8988T (cell line): ENCODE data around the gene PLA2G4A.

ENCODE experiments used
- DNase-seq: peaks from one replicate; pipeline ENCODE4 v3.0.0; 2011

Gene PLA2G4A

GRCh38 chr1:186828611-186829454, at the start of gene PLA2G4A:
Gene PLA2G4A (plus strand): TSS chr1:186828949. CDS start chr1:186854355, 25,406 bp downstream.
- DNase-seq: peak; percentile 6

- no peak for DNase-seq
These were observed 48.7 kb upstream of the PLA2G4A start for GRCh38 chr1:186780076-186780475.

- DNase-seq: no peak
These were observed 47.0 kb upstream of the PLA2G4A start for GRCh38 chr1:186781730-186782129.

GRCh38 chr1:186782791-186783190, 46.0 kb upstream of the PLA2G4A start:
- DNase-seq: no peak

- no peak for DNase-seq
These were observed 45.6 kb upstream of the PLA2G4A start for GRCh38 chr1:186783193-186783592.

- DNase-seq: no peak
These were observed 43.2 kb upstream of the PLA2G4A start for GRCh38 chr1:186785503-186785902.

GRCh38 chr1:186790101-186790500, 38.6 kb upstream of the PLA2G4A start:
- DNase-seq: no peak

- DNase-seq: no peak
These were observed 35.7 kb upstream of the PLA2G4A start for GRCh38 chr1:186792870-186793581.

- no peak for DNase-seq
These were observed 35.2 kb upstream of the PLA2G4A start for GRCh38 chr1:186793582-186793927.

- no peak for DNase-seq
These were observed 29.6 kb upstream of the PLA2G4A start for GRCh38 chr1:186798960-186799688.

- DNase-seq: no peak
These were observed 29.1 kb upstream of the PLA2G4A start for GRCh38 chr1:186799689-186800054.

- no peak for DNase-seq
These were observed 26.4 kb upstream of the PLA2G4A start for GRCh38 chr1:186802388-186802787.

GRCh38 chr1:186804679-186805078, 24.1 kb upstream of the PLA2G4A start:
- no peak for DNase-seq

- no peak for DNase-seq
These were observed 22.3 kb upstream of the PLA2G4A start for GRCh38 chr1:186806477-186806876.

GRCh38 chr1:186807163-186807562, 21.6 kb upstream of the PLA2G4A start:
- no peak for DNase-seq

GRCh38 chr1:186811892-186812291, 16.9 kb upstream of the PLA2G4A start:
- DNase-seq: no peak

- no peak for DNase-seq
These were observed 16.2 kb upstream of the PLA2G4A start for GRCh38 chr1:186812570-186812969.

- DNase-seq: no peak
These were observed 15.3 kb upstream of the PLA2G4A start for GRCh38 chr1:186813420-186813819.

GRCh38 chr1:186819126-186819525, 9.6 kb upstream of the PLA2G4A start:
- no peak for DNase-seq

- no peak for DNase-seq
These were observed 9.2 kb upstream of the PLA2G4A start for GRCh38 chr1:186819563-186819962.

- DNase-seq: no peak
These were observed 1.2 kb downstream of the PLA2G4A start for GRCh38 chr1:186829686-186830587.

- no peak for DNase-seq
These were observed 2.4 kb downstream of the PLA2G4A start for GRCh38 chr1:186831168-186831567.
